GM21423 (cell line): ENCODE measurements around the gene SYT1.

ENCODE experiments used
- ATAC-seq: cut with Tn5 transposase; IDR thresholded peaks from one replicate; pipeline ENCODE4 v1.9.1; 2021; ENCODE audit warnings: mild to moderate bottlenecking, moderate library complexity; ENCODE audit not compliant: unreplicated experiment

SYT1 gene

DNA sequence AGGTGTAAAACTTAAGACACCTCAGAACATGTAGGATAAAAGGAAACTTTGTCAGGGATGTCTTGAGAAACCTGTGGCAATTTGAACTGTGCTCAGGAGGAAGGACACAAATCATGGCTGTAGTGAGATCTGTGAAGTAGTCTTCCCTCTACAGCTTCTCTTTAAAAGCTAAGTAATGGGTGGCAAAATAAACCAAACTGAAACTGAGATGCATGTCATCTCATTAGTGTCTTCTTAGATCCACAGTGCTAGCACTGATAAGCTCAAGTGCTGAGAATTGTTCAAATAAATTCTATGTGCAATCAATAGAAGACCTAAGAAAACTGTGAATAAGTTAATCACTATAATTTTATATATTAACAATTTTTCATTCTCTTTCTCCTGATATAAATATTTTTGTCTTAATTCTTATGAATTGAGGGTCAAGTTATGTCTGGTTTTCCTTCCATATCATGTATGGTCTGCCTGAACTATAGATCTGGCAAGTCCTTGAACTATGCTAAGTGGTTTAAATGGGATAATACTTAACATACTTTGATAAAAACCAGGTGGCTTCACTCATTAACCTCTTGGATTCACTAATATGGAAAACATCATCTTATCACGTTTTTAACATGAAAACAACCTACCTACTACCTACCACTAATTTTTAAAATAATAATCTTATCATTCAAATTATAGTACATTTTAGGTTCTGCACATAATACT lies 27.2 kb downstream of the SYT1 start:
- ATAC-seq, result no peak

DNA sequence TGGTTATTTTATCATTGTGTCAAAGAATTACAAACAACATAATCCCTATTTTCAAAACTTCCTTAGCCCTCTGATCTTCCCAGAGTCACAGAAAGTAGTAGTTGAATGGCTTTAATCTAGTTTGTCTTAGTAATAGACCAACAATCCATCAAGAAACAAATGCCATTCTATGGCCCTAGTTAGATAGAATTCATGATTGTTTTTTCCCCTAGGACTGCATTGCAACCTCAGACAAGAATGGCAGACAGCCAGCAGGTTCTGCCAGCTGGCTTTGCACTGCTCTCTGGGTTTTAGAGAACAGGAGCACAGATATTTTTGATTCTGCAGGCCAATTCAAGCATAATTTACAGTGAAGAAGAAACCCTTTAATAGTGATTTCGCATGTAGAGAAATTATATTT lies 33.8 kb downstream of the SYT1 start:
- ATAC-seq, result no peak

DNA sequence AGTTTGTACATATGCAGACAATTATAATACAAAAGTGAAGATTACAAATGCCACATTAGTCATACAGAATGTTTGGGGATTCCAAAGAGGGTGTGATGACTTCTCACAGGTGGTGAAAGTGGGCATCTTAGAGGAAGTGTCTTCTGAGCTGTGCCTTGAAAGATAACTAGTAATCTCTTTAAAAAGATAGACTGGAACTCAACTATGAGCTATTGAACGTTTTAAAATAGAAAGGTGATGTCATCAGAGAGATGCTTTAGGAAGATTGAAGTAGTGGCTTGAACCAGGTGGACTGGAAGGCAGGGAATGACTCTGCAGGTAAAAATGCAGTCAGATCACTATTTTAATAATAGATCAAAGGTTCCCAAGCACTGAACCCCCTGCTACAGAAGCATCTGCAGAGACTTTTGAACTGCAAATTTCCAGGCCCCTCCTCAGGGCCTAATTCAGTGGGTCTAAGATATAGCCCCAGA lies 50.3 kb downstream of the SYT1 start:
- ATAC-seq, result no peak

DNA sequence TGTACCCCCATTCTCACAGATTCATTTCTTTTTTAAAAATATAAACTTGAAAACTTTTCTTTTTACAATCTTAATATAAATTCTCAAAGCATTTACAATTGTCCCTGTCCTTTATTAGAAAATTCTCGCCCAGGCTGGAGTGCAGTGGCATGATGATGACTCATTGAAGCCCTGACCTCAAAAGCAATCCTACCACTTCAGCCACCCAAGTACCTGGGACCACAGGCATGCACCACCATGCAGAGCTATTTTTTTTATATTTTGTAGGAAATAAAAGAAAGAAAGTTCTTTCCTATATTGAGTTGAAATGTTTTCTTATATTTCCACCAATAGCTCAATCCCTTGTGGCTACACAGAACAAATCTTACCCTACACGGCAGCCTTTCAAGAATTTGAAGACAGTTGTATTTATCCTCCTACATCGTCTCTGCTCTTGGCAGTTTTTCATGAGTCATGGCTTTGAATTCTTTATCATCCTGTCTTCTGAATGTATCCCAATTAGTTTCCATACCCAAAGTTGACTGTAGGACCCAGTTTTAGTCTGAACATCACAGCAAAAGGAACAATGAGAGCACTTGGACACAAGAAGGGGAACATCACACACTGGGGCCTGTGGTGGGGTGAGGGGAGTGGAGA lies 52.4 kb downstream of the SYT1 start:
- no peak for ATAC-seq

DNA sequence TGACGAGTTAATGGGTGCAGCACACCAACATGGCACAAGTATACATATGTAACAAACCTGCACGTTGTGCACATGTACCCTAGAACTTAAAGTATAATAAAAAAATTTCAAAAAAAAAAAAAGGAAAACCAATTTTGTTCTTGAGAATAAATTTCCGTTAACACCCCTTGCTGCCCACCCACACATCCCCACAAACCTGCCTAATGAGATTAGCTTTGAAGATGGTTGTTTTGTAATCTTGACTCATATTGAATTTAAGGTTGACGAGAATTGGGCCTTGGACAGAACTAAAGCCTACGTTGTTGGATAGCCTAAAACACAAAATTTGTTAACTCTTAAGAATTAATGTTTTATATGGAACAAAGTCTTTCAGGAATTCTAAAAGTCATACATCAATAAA lies 52.9 kb downstream of the SYT1 start:
- no peak for ATAC-seq

DNA sequence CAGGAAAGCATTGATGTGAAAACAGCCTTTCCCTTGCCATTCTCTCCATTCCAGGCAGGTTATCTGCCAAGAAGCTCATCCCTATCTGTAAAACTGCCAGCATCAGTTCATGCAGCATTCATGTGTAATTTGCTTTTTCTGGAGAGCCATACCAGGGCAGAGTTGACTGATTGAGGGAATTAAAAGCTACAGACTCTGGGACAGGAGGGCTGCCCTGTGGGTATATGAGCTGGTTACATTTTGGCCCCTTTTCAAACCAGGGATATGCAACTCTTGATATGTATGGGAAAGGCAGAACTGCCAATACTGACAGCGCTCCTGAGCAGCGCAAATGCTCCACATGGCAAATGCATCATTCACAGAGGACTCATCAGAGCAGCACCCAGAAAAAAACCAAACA lies 53.7 kb downstream of the SYT1 start:
- no peak for ATAC-seq

DNA sequence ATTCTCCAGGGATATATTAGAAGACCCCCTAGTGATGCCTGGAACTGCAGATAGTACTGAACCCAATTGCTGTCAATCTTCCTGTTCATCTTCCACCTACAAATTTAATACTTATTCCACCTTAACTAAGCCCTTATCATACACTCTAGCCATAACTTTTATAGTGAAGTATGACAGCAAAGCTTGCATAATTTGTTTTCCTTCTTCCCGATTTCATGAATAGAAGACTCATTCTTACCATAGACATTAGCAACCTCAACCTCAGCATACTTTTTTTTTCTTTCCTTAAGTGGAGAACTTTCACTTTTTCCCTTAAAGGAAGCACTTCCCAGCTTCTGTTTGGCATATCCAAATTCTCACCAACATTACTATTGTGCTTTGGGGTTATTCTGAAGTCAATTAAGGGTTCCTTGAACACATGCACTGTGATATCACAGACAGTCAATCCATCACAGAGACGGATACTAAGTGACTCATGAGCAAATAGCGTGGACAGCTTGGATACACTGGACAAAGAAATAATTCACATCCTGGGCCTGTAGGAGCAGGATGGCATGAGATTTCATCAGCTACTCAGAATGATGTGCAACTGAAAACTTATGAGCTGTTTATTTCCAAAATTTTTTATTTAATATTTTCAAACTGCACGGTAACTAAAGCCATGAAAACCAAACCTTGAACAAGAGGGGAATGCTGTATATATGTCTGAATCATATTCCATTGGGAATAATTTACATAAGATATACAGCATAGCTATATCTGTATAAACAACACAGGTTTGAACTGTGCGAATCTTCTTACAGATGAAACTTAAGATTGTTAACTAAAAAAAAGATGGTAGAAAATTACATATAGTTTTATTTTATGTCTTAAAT lies 63.9 kb downstream of the SYT1 start:
- ATAC-seq, result no peak

DNA sequence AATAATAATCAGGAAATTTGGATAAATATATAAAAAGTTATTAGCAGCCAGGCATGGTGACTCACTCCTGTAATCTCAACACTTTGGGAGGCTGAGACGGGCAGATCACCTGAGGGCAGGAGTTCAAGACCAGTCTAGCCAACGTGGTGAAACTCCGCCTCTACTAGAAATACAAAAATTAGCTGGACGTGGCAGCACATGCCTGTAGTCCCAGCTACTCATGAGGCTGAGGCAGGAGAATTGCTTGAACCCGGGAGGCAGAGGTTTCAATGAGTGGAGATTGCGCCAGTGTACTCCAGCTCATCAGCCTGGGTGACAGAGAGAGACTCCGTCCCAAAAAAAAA lies 64.5 kb downstream of the SYT1 start:
- no peak for ATAC-seq

DNA sequence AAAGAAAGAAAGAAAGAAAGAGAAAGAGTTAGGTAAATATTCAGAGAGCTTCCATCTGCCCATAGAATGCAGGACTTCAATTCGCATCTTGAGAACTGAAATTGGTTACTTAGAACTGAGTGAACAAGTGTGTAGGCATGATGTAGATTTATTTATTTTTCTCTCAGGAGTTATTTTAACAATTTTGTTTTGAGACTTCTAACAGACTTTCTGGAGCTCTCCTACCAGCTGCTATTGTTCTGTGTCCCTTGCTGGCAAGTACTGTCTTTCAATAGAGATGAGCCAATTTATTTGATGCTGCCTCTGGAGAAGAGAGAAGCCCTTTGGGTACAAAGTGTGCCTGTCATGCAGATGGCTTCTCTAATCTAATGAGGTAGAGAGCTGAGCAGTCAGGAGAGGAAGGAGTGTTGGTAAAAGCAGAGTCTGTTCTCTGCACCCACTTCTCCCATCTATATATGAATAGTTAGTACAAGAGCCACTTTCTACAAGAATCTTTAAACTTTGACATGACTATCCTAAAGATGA lies 67.0 kb downstream of the SYT1 start:
- no peak for ATAC-seq

DNA sequence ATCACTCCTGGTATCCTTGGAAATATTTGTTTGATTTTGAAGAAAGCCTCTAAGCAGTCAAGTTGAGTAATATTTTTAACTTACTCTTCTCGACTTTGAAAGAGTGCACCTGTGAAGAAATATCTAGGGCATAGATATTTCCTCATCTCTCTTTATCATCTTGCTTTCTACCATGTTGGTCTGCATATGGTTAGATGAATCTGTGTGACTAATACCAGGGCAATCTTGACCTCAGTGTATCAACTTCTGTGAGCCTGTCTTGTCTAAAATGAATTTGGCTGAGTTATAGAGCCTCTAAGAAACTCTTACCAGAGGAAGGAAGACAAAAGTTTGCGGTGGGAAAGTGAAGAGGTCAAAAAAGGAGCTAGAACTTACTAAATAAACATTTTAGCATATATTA lies 68.4 kb downstream of the SYT1 start:
- ATAC-seq, result no peak

DNA sequence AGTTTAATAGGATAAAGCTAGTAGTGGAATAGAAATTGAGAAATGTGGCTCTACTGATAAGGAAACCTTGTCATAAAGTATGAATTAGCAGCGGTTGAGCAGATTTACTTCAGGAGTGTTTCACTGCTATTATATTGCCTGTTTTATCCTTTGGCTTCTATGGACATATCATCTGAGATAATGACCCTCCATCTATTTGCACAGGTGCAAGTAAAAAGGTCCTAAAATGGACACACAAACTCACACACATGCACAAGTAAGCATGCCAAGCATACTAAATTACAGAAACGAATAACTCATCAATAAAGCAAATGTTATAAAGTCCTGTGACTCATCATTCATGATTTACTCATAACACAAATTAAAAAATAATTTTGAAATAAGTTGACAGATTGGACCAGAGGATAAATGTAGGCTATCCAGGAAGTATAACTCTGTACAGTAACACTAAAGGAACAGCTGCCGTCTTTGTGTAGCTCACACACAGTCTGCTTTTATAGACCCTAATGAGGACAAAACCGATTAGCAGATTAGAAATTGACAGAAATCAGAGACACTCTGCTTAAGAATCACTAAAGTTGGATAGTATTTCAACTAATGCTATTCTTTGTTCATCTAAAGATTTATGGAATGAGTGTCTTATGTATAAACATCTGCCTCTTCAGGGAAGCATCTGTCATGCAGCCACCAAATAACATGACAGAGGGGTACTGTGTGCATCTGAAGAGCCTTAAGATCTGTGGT lies 73.9 kb downstream of the SYT1 start:
- ATAC-seq, result no peak

DNA sequence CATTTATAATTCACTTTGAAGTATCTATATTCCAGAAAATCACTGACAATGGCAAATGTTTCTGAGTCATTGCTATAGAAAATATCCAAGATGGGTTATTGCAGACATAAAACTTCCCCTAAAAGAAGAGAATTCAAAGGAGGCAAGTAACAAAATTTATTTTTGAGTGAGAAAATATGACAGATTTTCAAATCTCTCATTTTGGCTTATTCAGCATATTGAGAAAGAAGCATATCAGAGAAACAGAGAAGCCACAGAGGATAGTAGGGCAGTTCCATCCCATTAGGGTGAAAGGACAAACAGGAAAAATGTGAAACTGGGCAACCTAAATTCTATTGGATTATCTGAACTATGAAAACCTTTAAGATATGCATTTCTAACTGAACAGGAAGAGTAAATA lies 85.0 kb downstream of the SYT1 start:
- ATAC-seq, result no peak

DNA sequence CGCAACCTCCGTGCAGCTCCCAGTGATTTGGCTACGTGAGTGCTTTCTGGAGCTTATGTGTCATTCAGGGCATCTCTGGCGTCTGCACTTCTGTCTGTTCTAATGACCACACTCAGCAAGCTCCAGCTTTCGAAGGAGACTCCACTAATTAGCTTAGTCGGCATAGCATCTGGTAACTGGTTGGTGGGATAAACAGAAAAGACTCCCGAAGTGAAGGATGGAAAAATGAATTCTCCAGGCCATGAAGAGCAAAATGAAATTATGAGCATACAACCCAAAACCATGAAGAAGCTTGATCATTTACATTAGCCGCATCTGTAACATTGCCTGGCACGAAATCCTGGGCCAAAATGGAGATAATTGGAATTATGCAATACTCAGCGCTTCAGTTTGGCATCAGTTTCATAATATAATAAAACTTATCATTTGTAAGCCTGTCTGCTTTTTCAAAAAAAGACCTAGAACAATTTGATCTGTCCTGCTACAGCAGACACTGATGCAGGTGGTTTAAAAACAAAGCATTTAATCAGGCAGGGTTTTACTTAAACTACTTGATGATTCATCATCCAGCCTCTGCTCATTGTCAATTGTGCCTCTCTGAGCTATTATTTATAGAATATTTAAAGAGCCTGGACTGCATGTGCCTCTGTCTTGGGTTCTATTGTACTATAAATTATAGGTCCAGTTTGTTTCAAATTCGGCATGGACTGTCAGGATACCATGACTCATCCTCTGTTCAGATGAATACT lies 87.4 kb downstream of the SYT1 start:
- ATAC-seq, result no peak

DNA sequence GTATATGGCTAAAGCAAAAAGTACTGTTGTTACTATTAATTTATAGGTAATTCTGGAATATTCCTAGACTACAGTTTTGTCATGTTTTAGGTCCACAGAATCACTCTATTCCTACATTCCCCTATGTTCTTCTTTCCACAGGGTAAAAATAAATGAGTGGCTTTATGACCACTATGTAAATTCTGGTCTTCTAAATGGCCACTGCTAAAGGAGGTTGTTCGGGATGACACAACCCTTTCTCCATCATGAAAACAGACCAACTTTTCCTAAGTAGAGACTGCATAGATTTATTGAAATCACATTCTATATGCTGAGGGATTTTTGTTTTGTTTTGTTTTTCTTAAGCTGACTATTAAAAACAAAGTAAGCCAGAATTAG lies 88.0 kb downstream of the SYT1 start:
- ATAC-seq, result no peak

DNA sequence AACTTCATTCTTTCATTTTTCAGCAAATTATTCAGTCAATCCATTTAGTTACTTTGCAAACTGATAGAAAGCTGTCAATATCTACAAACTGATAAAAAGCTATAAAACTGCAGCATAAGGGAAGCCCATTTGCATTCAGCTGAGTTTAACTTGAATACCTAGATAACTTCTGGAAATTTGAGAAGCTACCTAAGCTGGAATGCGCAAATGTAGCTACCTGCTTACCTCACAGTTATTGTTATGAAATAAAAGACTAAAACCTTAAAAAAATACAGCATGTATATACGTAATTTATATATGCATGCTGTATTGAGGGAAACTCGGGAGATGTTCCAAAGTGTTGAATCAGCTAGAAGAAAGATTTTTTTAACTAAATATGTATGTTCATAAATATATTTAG lies 94.4 kb downstream of the SYT1 start:
- ATAC-seq, result no peak

DNA sequence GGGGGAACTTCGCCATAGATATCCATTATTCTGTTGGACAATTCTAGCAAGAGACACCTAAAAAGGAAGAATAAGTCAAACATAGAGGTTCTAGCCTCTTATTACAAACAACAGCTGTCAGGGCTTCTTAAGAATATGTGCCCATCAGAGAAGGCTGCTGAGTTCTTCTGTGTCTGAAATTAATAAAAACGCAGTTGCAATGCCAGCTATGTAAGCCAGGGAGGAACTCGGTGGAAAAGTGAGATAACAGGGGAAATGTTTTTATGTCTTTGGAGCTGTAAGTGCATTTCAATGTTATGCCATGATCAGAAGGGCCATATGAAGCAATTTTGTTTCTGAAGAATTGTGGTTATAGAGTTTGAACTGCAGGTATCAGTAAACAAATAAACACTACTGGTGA lies 95.0 kb downstream of the SYT1 start:
- ATAC-seq, result no peak

DNA sequence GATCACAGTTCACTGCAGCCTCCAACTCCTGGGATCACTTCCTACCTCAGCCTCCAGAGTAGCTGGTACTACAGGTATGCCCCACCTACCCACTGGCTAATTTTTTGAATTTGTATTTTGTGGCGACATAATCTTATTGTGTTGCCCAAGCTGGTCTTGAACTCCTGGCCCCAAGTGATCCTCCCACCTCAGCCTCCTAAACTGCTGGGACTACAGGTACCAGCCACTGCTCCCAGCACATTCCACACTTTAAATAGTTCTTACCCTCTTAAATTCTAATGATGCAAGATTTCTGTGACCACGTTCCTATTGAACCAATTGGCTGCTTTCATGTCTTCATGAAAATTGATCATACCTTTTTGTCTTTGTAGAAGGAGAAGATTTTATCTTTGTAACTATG lies 96.6 kb downstream of the SYT1 start:
- no peak for ATAC-seq

DNA sequence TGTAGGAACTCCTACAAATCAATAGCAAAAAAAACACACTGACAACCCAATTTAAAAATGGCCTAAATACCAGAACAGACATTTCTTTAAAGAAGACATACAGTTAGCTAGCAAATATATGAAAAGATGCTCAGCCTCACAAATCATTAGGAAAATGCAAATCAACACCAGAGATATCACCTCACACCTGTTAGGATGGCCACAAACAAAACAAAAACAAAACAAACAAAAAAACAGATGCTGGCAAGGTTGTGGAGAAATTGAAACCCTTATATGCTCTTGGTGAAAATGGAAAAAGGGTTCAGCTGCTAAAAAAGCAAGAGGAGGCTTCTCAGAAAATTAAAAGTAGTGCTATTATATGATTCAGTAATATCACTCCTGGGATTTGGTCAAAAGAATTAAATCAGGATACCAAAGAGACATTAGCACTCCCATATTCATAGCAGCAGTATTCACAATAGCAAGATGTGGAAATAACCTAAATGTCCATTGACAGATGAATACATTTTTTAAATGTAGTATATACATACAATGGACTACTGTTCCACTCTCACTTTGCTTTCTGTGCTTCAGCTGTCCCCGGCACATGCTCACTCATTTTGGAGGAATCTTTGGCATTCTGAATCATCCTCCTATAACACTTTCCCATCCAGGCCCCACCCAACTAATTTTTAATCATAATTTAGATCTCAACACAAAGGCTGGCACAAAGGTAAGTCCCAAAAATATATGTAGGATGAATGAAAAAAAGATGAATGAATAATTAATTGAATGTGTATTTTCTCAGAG lies 99.1 kb downstream of the SYT1 start:
- ATAC-seq, result no peak

DNA sequence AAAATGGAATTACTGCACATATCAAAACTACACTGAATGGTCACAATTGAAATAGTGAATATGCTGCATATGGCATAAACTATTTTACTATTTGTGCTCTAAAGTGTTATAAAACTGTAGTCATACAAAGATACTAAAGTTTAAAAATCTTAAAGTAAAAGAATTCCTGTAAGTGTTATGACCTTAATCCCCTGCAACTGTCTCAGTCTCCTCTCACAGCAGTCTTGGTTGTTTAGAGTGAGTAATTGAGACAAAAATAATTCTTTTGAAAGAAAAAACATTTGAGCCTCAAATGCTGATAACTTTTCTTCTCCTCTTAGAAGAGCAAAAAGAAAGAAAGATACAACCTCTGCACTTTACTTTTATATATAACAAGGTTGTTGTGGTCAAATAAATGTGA lies 99.9 kb downstream of the SYT1 start:
- no peak for ATAC-seq

DNA sequence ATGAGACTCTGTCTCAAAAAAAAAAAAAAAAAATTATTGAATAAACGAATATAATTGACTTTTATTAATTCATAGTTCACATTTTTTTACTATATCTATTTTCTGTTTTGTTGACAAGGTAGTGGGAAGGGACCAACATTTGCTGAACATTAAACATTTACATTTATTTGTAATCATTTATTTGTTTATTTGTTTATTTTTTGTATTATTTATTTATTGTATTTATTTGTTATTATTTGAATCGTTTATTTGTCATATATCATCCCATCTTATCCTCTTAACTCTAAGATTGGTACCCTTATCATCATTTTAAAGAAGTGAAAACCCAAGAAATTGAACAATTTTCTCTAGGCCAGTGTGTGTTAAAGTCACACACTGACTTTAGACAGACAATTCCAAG lies 101.5 kb downstream of the SYT1 start:
- ATAC-seq, result no peak
